Stomach smooth muscle (tissue), 2 donors: ENCODE measurements around the gene KREMEN1.

Experiments used
- H3K27ac ChIP-seq: one replicate; pipeline ENCODE4 v1.7.0; 2013; ENCODE audit warnings: mild to moderate bottlenecking, low read length, inconsistent platforms
- H3K27me3 ChIP-seq, 2 donors: one replicate each; pipeline ENCODE4 v1.7.0; 2013; ENCODE audit warnings: low read length in 2 of 2; ENCODE audit not compliant: insufficient read depth in 2 of 2, control insufficient read depth in 1 of 2
- H3K36me3 ChIP-seq, 2 donors: one replicate each; pipeline ENCODE4 v1.7.0; 2013; ENCODE audit warnings: low read length in 2 of 2; ENCODE audit not compliant: control insufficient read depth in 2 of 2, insufficient read depth in 2 of 2
- H3K4me1 ChIP-seq: one replicate; pipeline ENCODE4 v1.7.0; 2013; ENCODE audit warnings: low read length; ENCODE audit not compliant: control insufficient read depth, insufficient read depth
- H3K4me3 ChIP-seq, 2 donors: one replicate each; pipeline ENCODE4 v1.7.0; 2013; ENCODE audit warnings: low read length in 2 of 2
- H3K9ac ChIP-seq, 2 donors: one replicate each; pipeline ENCODE4 v1.7.0; 2013; ENCODE audit warnings: low read length in 2 of 2, mild to moderate bottlenecking in 1 of 2
- H3K9me3 ChIP-seq, 2 donors: one replicate each; pipeline ENCODE4 v1.7.0; 2013; ENCODE audit warnings: low read length in 2 of 2; ENCODE audit not compliant: control insufficient read depth in 2 of 2
- donor health status: healthy.
- donor health status: Pancreatic carcinoma.

KREMEN1 gene

GRCh38 chr22:29049655-29050263 is 23.1 kb upstream of the KREMEN1 start:
- Histone ChIP-seq H3K4me3 (no peak overlapping the region), H3K27ac (no peak overlapping the region), H3K9ac (no peak overlapping the region), H3K4me1 (no peaks in the 10 kb centered on the region), H3K27me3 (no peaks in the 10 kb centered on the region), H3K9me3 (no peaks in the 10 kb centered on the region), H3K36me3 (peaks cover 23 to 39% of the 10 kb centered on the region in 2 donors)

GRCh38 chr22:29050457-29050856 is 22.4 kb upstream of the KREMEN1 start:
- no peak overlapping the region for H3K4me3 ChIP-seq
- H3K36me3 ChIP-seq = peaks cover 23 to 37% of the 10 kb centered on the region in 2 donors
- H3K9ac ChIP-seq = no peak overlapping the region
- H3K9me3 ChIP-seq = no peaks in the 10 kb centered on the region
- no peaks in the 10 kb centered on the region for H3K27me3 ChIP-seq
- no peak overlapping the region for H3K27ac ChIP-seq
- no peaks in the 10 kb centered on the region for H3K4me1 ChIP-seq

- Histone ChIP-seq H3K27me3 (no peaks in the 10 kb centered on the region), H3K4me3 (no peak overlapping the region), H3K9ac (no peak overlapping the region), H3K9me3 (no peaks in the 10 kb centered on the region), H3K27ac (no peak overlapping the region), H3K4me1 (no peaks in the 10 kb centered on the region), H3K36me3 (peaks cover 11 to 17% of the 10 kb centered on the region in 2 donors)
Measured at GRCh38 chr22:29053048-29053702, 19.7 kb upstream of the KREMEN1 start.

- H3K9me3 ChIP-seq = no peaks in the 10 kb centered on the region
- no peak overlapping the region for H3K4me3 ChIP-seq
- H3K27me3 ChIP-seq = no peaks in the 10 kb centered on the region
- H3K4me1 ChIP-seq = no peaks in the 10 kb centered on the region
- H3K9ac ChIP-seq = no peak overlapping the region
- no peak overlapping the region for H3K27ac ChIP-seq
- peaks cover 7 to 8% of the 10 kb centered on the region in 2 donors for H3K36me3 ChIP-seq
Measured at GRCh38 chr22:29054251-29054767, 18.5 kb upstream of the KREMEN1 start.

GRCh38 chr22:29055192-29055830 is 17.5 kb upstream of the KREMEN1 start:
- Histone ChIP-seq H3K9me3 (no peaks in the 10 kb centered on the region), H3K27me3 (no peaks in the 10 kb centered on the region), H3K36me3 (peaks cover 2 to 4% of the 10 kb centered on the region in 2 donors), H3K4me3 (no peak overlapping the region), H3K4me1 (no peaks in the 10 kb centered on the region), H3K27ac (no peak overlapping the region), H3K9ac (no peak overlapping the region)

- no peaks in the 10 kb centered on the region for H3K4me1 ChIP-seq
- no peak overlapping the region for H3K27ac ChIP-seq
- H3K4me3 ChIP-seq = no peak overlapping the region
- H3K27me3 ChIP-seq = no peaks in the 10 kb centered on the region
- no peaks in the 10 kb centered on the region for H3K36me3 ChIP-seq
- no peaks in the 10 kb centered on the region for H3K9me3 ChIP-seq
- H3K9ac ChIP-seq = no peak overlapping the region
Measured at GRCh38 chr22:29056472-29056871, 16.4 kb upstream of the KREMEN1 start.

- Histone ChIP-seq H3K4me3 (no peak overlapping the region), H3K9me3 (no peaks in the 10 kb centered on the region), H3K36me3 (no peaks in the 10 kb centered on the region), H3K4me1 (no peaks in the 10 kb centered on the region), H3K27me3 (no peaks in the 10 kb centered on the region), H3K9ac (no peak overlapping the region), H3K27ac (no peak overlapping the region)
Measured at GRCh38 chr22:29060251-29060869, 12.5 kb upstream of the KREMEN1 start.

GRCh38 chr22:29060931-29061330 is 11.9 kb upstream of the KREMEN1 start:
- Histone ChIP-seq H3K4me3 (no peak overlapping the region), H3K9me3 (no peaks in the 10 kb centered on the region), H3K9ac (no peak overlapping the region), H3K4me1 (no peaks in the 10 kb centered on the region), H3K36me3 (no peaks in the 10 kb centered on the region), H3K27ac (no peak overlapping the region), H3K27me3 (no peaks in the 10 kb centered on the region)

- no peaks in the 10 kb centered on the region for H3K9me3 ChIP-seq
- no peaks in the 10 kb centered on the region for H3K36me3 ChIP-seq
Measured at GRCh38 chr22:29061773-29062172, 11.1 kb upstream of the KREMEN1 start, which contains the start of gene C22orf31. C22orf31 (minus strand) TSS chr22:29061831; CDS start chr22:29061792, 39 bp downstream.

GRCh38 chr22:29062286-29062821 is 10.5 kb upstream of the KREMEN1 start:
- no peak overlapping the region for H3K9ac ChIP-seq
- no peaks in the 10 kb centered on the region for H3K4me1 ChIP-seq
- H3K36me3 ChIP-seq = no peaks in the 10 kb centered on the region
- no peak overlapping the region for H3K27ac ChIP-seq
- no peaks in the 10 kb centered on the region for H3K27me3 ChIP-seq
- H3K4me3 ChIP-seq = no peak overlapping the region
- H3K9me3 ChIP-seq = no peaks in the 10 kb centered on the region

More at GRCh38 chr22:29061773-29062172, 11.1 kb upstream of the KREMEN1 start, which contains the start of gene C22orf31:
- no peaks in the 10 kb centered on the region for H3K4me1 ChIP-seq
- no peak within 1 kb of the TSS for H3K27ac ChIP-seq
- H3K9ac ChIP-seq = no peak within 1 kb of the TSS
- no peak within 1 kb of the TSS for H3K4me3 ChIP-seq
- no peaks in the 10 kb centered on the region for H3K27me3 ChIP-seq
